ENCODE measurements around the gene TNF. TPM values are rescaled to one million over a fixed set of nuclear protein-coding genes. Genes with fewer than 3 reads are reported as not detected.

Gene TNF
- polyA plus RNA-seq (ENCODE audit: insufficient read length), result 0.17 TPM
- long read RNA-seq, donor 1, result 0 reads
- long read RNA-seq, donor 2, result 0 reads
- long read RNA-seq, donor 3, result 0 reads
- long read RNA-seq, donor 4, result 0 reads
- long read RNA-seq, donor 5, result 0 reads
- long read RNA-seq, donor 6, result 0 reads
- long read RNA-seq, donor 7, result 0 reads
- long read RNA-seq, donor 8, result 0 reads

DNA sequence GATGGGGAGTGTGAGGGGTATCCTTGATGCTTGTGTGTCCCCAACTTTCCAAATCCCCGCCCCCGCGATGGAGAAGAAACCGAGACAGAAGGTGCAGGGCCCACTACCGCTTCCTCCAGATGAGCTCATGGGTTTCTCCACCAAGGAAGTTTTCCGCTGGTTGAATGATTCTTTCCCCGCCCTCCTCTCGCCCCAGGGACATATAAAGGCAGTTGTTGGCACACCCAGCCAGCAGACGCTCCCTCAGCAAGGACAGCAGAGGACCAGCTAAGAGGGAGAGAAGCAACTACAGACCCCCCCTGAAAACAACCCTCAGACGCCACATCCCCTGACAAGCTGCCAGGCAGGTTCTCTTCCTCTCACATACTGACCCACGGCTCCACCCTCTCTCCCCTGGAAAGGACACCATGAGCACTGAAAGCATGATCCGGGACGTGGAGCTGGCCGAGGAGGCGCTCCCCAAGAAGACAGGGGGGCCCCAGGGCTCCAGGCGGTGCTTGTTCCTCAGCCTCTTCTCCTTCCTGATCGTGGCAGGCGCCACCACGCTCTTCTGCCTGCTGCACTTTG, at the start of gene TNF:
Gene TNF (plus strand): TSS at position 231 of the 567 bp plus-strand sequence. CDS start 177 bp downstream, at position 408.
- DNase-seq, result no peak

DNA sequence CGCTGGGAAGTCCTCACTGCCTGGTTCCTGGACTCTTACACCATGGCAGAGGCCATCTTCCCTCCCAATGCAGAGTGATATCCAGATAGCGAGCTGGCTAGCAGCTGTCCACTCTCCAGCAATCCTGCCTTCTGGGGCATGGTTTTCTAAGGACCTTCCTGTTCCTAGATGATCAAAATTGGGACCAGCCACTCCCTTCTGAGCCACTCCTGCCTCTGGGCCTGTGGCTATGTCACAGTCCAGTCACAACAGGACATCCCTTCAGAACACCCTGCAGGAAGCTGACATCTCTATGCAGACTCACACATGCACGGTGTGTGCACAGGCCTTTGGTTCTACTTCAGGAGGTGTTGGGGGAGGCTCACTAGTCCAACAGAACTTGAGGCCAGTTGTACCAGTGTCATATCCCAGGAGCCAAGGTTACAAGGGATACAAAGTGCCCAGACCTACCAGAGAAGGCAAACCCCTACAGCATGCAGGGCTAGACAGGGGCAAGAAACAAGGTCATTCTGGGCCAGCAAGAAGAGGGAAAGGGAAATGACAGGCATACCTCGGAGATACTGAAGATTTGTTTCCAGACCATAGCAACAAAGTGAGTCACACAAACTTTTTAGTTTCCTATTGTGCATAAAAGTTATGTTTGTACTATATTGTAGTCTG, 49.3 kb upstream of the TNF start:
- DNase-seq, result no peak

DNA sequence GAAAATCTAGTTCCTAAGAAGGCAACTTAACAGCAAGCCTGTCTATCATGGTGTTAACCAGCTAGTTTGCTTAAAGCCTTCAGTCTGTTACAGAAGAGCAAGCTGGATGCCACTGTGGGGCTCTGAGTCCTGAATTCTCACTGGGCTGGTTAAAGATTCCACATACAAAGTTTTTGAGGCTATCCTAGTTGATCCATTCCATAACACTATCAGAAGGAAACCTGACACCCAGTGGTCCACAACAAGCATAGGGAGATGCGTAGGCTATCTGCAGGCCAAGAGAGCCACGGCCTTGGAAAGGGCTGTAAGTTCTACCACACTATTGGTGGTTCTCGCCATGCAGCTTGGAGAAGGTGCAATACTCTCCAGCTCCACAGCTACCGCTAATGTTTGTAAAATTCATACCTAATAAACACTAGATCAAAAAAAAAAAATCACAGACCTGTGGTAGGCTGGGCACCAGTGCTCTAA, 47.0 kb upstream of the TNF start:
- DNase-seq, result no peak

DNA sequence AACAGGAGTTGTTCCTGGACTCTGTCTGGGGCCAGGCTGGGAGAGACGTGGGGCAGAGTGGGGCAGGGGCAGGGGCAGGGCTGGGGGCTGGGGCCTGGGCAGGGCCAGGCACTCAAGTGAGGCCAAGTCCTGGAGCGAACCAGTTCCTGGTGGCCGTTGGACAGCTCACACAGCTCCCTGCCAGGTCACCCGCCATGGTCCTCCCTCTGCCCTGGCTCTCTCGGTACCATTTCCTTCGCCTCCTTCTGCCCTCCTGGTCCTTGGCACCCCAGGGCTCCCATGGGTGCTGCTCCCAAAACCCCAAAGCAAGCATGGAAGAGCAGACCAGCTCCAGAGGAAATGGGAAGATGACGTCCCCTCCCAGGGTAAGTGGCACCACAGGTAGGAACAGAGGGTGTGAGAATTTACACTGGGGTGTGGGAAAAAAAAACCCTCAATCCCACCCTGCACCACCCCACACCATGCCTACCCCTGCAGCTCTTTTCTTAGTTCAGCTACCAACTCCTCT, 46.5 kb upstream of the TNF start, which contains the start of gene MCCD1:
Gene MCCD1 (plus strand): TSS at position 142 of the 508 bp plus-strand sequence. CDS start 53 bp downstream, at position 195.
- no peak for DNase-seq

DNA sequence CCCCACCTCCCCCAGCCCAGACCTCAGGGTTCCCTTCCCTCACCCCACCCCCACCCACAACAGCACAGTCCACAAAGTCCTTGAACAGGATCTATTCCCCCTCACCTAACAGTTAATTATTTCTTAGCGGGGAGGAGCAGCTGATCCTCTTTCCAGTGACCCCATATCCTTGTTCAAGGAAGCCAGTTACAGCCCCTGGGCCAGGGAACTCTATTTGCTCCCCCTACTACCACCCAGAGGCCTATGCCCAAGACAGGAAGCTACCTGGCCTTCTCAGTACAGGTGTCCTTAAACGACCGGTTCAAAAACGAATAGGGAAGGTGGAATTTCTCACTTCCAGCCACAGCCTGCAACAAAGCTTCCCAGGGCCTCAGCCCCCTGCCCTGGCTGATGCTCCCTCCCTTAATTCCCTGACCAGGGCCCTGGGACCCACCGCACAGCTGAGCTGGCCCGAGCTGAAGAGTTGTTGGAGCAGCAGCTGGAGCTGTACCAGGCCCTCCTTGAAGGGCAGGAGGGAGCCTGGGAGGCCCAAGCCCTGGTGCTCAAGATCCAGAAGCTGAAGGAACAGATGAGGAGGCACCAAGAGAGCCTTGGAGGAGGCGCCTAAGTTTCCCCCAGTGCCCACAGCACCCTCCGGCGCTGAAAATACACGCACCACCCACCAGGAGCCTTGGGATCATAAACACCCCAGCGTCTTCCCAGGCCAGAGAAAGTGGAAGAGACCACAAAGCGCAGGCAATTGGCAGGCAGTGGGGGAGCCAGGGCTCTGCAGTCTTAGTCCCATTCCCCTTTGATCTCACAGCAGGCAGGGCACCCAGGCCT, 45.8 kb upstream of the TNF start:
- no peak for DNase-seq

DNA sequence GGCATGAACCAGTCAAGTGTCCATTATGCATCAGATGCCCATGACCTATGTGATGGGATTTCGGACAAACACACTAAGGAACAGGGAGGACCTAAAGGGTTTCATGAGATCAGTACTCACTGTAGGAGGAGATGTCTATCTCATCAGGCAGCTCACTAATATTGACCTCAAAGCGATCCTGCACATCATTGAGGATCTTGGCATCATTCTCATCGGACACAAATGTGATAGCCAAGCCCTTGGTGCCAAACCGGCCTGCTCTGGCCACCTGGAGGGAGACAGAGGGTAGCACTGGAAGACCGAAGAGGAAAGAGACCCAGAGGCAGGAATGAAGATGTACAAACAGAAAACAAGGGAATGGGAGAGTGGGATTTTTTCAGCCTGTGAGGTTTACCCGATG, 44.7 kb upstream of the TNF start:
- DNase-seq, result no peak

DNA sequence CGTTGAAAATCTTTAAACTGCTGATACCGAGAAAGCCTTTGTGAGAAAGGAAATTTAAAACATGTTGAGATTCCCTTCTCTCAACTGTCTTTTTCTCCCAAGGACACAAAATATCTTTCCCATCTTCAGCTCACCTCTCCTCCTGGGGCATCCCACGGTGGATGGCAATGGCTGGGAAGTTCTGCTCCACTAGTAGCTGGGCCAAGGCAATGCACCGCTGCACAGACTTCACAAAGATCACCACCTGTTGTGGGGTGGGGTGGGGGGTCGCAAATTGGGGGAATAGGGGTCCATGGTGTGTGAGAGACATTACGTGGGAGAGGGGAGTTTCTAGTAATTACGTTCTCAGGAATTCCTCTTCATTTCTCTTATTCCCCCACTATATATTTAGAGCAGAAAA, 44.2 kb upstream of the TNF start:
- DNase-seq, result no peak

DNA sequence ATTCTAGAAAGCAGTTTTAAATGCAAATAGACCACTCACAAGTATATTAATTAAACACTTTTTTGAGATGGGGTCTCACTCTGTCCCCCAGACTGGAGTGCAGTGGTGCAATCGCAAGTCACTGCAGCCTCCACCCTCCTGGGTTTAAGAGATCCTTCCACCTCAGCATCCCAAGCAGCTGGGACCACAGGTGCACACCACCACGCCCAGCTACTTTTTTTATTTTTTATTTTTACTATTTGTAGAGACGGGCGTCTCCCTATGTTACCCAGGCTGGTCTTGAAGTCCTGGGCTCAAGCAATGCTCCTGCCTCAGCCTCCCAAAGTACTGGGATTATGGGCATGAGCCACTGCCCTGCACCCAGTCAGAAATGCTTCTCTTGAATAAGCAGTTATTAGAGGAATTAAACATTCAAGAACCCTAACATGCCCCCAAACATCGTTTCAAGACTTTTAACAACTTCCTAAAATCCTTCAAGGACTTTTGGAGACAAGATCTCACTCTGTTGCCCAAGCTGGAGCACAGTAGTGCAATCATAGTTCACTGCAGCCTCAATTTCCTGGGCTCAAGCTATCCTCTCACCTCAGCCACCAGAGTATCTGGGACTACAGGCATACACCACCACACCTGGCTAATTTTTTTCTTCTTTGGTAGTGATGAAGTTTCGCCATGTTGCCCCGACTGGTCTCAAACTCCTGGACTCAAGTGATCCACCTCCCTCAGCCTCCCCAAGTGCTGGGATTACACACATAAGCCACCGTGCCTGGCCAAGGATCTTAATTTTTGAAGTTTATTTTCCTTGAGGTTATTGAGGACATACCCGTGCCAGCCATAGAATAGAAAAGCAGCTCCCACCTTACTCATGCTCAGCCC, 43.4 kb upstream of the TNF start:
- DNase-seq, result no peak

DNA sequence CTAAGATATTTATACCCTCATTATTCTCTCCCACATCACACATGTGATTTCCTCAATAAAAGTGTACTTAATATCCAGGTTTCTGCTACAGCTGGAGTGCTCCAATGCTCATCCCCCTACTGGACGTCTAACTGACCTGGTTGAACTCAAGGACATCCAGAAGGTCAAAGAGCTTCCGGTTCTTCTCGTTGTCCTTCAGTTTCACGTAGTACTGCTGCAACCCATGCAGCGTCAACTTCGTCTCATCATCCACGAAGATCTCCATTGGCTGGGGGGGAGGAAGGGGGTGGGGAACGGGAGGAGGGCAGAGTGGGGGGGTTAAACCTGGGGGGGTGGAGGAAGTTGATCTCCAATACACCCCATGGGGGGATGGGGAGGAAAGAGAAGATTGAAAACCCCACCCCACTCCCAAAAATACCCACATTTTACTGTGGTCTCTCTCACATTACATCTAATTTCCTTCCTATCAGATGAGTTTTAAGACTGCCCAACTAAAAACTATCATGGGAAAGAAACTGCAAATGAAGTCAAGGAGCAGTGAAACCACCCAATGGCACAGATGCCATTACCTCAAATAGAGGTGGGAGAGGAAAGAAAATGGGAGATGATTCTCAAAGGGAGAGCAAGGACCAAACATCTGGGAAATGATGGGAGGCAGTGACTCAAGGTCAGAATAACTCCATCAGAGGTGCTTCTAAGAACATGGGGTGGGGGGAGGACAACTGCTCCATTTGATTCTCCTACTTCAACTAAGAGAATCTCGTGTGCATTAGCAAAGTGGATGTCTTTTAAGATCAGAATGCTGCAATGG, 42.5 kb upstream of the TNF start:
- no peak for DNase-seq

DNA sequence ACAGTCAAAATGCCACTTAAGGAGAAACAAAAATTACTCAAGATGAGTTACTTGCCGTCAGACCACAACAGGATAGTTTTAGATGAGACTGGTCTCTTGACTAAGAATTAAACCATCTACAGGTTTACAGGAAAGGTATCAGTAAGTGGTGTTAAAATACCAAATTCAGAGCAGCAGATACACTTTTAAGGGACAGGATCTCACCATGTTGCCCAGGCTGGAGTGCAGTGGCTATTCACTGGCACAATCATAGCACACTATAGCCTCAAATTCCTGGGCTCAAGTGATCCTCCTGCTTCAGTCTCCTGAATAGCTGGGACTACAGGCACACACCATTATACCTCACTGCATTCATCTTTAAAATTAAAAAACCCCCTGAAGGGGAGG, 41.9 kb upstream of the TNF start:
- no peak for DNase-seq

DNA sequence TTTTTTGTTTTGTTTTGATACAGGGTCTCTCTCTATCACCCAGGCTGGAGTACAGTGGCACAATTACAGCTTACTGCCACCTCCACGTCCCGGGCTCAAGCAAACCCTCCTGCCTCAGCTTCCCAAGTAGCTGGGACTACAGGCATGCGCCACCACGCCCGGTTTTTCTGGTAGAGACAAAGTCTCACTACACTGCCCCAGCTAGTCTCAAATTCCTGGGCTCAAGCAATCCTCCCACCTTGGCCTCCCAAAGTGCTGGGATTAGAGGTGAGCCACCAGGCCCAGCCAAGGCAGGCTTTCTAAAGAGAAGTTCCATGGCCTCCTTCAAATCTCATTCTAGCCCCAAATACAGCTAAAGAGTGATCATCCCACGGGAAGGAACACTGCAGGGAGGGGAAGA, 41.4 kb upstream of the TNF start:
- no peak for DNase-seq

DNA sequence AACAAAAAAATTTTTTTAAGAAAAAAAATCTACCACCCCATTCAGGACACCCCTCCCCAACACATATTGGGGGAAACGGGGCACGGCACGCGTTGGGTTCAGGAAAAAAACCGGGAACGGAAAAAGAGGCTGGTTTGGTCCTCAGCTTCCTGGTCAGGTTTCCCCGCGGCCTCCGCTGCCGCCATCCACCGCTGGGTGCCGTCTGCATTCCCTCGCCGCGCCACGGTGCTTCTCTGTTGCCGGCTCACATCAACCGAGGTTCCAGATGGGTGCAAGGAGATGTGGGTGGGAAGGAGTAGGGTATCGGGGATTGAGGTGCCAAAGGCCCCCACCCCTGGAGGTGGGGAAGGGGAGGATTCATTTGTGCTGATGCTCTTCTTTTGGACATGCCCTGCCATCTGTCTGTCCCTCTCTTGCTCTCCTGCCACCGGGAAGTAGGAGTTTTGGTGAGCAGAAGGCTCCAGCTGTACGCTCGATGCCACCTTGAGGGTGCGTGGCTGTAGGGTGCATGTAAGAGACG, 40.8 kb upstream of the TNF start:
- DNase-seq, result no peak

DNA sequence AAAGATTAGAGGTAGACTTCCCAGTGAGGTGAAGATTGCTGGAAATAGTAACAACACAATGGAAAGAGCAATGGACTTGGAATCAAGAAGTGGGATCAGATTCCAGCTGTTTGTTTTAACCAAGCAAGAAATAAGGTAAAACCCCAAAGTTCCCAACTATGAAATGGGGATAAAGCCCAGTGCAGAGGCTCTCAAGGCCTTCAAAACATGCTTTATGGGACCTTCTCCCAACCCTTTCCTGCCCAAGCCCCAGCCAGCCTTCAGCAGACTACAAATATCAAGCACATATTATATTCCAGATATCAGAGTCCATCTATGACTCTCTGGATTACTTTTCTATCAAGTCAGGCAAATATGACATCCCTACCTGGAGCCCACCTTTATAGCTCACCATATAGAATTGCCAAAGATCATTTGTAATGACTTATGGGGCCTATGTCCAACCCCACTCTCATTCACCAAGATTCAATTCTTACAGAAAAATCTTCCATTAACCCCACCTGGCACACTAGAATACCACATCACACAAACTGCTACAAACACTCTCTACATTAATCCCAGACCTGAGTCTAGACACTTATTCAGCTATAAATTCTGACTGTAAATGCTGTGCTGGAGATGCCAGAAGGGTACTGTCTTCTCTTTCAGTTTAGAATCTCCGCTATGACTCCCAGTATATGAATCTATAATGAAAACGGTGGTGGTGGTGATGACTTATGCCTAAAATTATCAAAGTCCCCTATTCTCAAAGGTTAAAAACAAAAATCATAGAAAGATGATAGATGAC, 39.6 kb upstream of the TNF start:
- DNase-seq, result no peak

DNA sequence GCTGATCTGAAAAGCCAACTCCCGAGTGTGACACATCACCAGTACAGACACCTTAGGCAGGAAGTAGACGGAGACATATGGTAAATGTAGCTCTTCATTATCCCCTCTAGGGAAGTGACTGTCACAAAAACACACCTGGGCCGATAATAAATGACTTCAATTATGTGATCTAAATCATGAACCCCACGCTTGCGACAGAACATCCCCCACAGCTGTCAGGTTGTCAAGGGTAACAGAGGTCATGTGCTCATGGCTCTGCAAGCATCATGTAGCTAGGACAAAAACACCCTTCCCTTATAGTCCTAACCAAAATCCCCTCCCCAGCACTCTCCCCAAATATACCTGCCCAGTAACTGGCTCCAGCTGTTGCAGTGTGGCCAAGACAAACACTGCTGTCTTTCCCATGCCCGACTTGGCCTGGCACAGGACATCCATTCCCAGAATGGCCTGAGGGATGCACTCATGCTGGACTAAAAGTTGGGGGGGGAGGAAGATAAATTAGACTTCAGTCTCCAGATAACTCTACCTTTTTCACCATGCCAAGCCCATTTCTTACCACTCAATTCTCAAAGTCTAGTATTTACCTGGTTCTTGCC, 36.5 kb upstream of the TNF start:
- no peak for DNase-seq

DNA sequence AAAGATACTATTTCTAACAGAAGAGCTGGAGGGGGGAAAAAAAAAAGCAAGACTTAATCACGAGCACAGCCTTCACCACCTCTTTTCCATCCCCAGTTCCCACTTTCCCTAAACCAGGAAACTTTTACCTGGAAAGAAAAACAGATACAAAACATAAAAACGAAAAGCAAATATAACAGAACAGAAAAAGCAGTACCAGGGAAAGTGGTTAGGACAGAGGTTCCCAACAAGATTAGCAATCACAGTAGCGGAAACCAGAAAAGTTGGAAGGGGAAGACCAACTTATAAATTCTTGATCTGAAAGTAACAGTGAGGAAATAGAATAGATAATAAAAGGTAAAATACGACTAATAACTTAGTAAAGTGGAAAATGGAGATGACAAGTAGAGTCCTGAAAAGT, 34.7 kb upstream of the TNF start:
- DNase-seq, result no peak

DNA sequence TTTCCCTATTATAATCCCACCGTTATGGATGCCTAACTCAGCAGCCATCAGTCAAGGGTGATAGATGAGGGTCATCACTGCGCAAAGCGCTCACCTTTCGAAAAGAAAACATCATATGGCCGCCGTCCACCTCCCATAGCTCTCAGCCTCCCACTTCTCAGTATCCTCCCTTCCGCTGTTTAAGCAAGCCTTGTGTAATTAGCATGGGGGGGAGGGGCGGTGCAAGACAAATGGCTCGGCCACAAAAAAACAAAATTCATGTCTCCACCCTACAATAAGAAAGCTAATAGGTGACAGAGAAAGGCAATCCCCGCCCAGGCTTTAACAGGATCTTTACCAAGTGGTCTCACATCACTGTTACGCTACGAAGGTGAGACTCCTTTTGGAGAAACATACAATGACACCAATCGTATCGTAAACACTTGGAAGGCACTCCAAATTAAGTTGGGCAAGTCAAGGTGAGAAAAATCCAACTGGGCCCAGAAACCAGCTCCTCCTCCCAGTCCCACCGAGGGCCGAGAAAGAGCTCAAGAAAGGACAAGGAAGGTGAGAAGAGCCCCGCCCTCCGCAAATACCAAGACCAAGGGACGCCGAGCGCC, 34.2 kb upstream of the TNF start:
- peak; percentile 56 for DNase-seq

DNA sequence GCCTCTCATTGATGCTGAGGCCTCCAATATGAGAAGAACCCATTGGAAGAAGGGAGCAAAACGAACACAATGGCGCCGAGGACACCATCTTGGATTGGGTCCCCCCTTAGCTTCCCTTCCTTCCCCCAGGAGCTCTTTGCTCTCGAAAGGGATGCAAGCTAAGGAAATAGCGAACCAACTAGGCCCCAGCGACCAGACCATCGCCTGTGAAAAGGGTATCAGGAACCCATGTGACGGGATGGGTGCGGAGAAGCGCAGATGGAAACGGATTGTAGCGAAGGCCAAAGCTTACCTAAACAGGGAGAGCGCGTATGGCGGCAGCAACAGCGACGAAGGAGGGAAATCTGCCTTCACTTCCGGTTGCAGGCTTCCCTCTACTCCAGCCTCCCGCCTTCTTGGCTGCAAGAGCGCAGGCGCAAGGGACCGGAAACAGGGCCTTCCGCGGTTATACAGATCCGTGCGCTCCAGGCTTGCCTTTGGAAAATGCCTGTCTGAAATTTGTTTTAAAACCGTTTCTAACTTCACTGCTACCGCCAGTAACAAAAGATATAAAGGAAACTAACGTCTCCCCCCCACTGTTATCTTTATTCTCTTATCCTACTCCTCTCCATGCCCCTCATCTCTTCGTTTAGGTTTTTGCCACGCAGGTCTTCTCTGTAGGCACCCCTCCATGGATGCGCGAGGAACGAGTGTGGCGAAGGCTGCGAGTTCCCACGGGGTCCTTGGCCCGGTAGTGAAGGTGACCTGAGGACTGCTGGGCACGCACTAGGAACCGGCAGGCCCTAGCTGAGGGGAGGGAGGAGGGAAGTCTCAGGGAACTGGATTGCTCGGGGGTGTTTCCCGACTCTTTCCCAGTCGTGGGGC, 33.5 kb upstream of the TNF start, which contains the start of gene DDX39B:
Gene DDX39B (minus strand): TSS at position 346 of the 864 bp plus-strand sequence. CDS start 1,471 bp downstream, outside the sequence.
- peak; percentile 96 for DNase-seq
